Endothelial cell of umbilical vein (primary cell): ENCODE results near the gene TMEM106C. TPM values are rescaled to one million over a fixed set of nuclear protein-coding genes. Genes with fewer than 3 reads are reported as not detected.

Source experiments
- BruUV-seq: library from RNA; stranded (reverse); fragments of 400-500 nt; replicated peaks from 2 replicates; lab custom pipeline; 2021; lab: Mats Ljungman, UMichigan
- CTCF ChIA-PET: fragments of 300-600, 350-600 bp; sonication (Branson Sonifier 250); formaldehyde crosslinking; loops from one replicate; lab custom pipeline; 2021; ENCODE audit warnings: antibody characterized with exemption, inconsistent platforms; lab: Charles Lee
- POLR2A ChIA-PET: fragments of 300-600, 350-600 bp; sonication (Branson Sonifier 250); formaldehyde crosslinking; loops from one replicate; lab custom pipeline; 2021; ENCODE audit warnings: antibody characterized with exemption, inconsistent platforms; lab: Charles Lee
- DNase-seq: peaks from one replicate; pipeline ENCODE4 v3.0.0-alpha.2; 2011; ENCODE audit warnings: low read depth, low spot score
- FAIRE-seq: peaks from 2 replicates; lab custom pipeline; 2011; peaks lifted over from hg19 to GRCh38; lab: Jason Lieb, UNC
- H2AFZ ChIP-seq: 2 replicates; pipeline ENCODE4 v1.6.0; 2012; ENCODE audit warnings: low read depth, low read length, control low read depth, inconsistent platforms
- H3K27ac ChIP-seq: 2 replicates; pipeline ENCODE4 v1.5.1; 2011; ENCODE audit warnings: low read depth, mild to moderate bottlenecking, control low read depth, low read length, moderate library complexity; ENCODE audit not compliant: insufficient read depth
- H3K27me3 ChIP-seq, 2 experiments: 2 replicates each; pipeline versions ENCODE4 v1.6.0 to v1.6.1; 2011; ENCODE audit warnings: low read length in 2 of 2, mixed read lengths in 1 of 2; ENCODE audit not compliant: control insufficient read depth in 2 of 2, insufficient read depth in 2 of 2
- H3K36me3 ChIP-seq, 2 experiments: 2 replicates in 1 of 2; 3 replicates in 1 of 2; pipeline ENCODE4 v1.5.1; 2011; ENCODE audit warnings: low read length in 2 of 2, mild to moderate bottlenecking in 1 of 2, moderate library complexity in 1 of 2; ENCODE audit not compliant: control insufficient read depth in 2 of 2, insufficient read depth in 2 of 2; ENCODE audit errors: extremely low read depth in 1 of 2
- H3K4me1 ChIP-seq: 3 replicates; pipeline ENCODE4 v1.5.1; 2011; ENCODE audit warnings: mild to moderate bottlenecking, low read length; ENCODE audit not compliant: control insufficient read depth, insufficient read depth; ENCODE audit errors: extremely low read depth
- H3K4me2 ChIP-seq: 2 replicates; pipeline ENCODE4 v1.6.1; 2011; ENCODE audit warnings: low read length, control low read depth, mixed read lengths; ENCODE audit not compliant: insufficient read depth
- H3K4me3 ChIP-seq, 3 experiments: fragments of 200-600 bp in 1 of 3; sonication (generic), shearing (Covaris generic) in 1 of 3; replicated peaks in 1 of 3; 2 replicates each; pipeline ENCODE4 v1.5.1; 2011 to 2016; ENCODE audit warnings: control low read depth in 3 of 3, low read length in 3 of 3, mild to moderate bottlenecking in 2 of 3, inconsistent platforms in 1 of 3, low read depth in 1 of 3, moderate library complexity in 1 of 3; ENCODE audit not compliant: insufficient read depth in 1 of 3
- H3K79me2 ChIP-seq: 2 replicates; pipeline ENCODE4 v1.6.0; 2012; ENCODE audit warnings: low read length, inconsistent platforms; ENCODE audit not compliant: control insufficient read depth, insufficient read depth
- H3K9ac ChIP-seq: replicated peaks from 2 replicates; pipeline ENCODE3; 2011; ENCODE audit warnings: low read length, control low read depth; ENCODE audit not compliant: insufficient read depth; ENCODE audit errors: extremely low read depth
- H3K9me1 ChIP-seq: replicated peaks from 3 replicates; pipeline ENCODE4 v1.6.0; 2011; ENCODE audit warnings: mild to moderate bottlenecking, low read length; ENCODE audit not compliant: control insufficient read depth, insufficient read depth; ENCODE audit errors: extremely low read depth
- H3K9me3 ChIP-seq: replicated peaks from 2 replicates; pipeline ENCODE4 v1.5.1; 2012; ENCODE audit warnings: low read length, inconsistent platforms; ENCODE audit not compliant: control insufficient read depth, insufficient read depth
- H4K20me1 ChIP-seq: replicated peaks from 2 replicates; pipeline ENCODE3; 2011; ENCODE audit warnings: mild to moderate bottlenecking, low read length; ENCODE audit not compliant: control insufficient read depth, insufficient read depth; ENCODE audit errors: extremely low read depth
- EZH2 ChIP-seq: IDR thresholded peaks from 2 replicates; pipeline ENCODE4 v1.6.1; 2012; ENCODE audit warnings: borderline replicate concordance, low read depth, mild to moderate bottlenecking, moderate library complexity, low read length, inconsistent platforms; ENCODE audit not compliant: severe bottlenecking
- FOS ChIP-seq: IDR thresholded peaks from 2 replicates; pipeline ENCODE4 v1.6.1; 2011; ENCODE audit warnings: mild to moderate bottlenecking, low read length, moderate library complexity, borderline replicate concordance; ENCODE audit not compliant: insufficient read depth
- GATA2 ChIP-seq: IDR thresholded peaks from 2 replicates; pipeline ENCODE4 v1.7.0; 2011; ENCODE audit warnings: low read depth, mild to moderate bottlenecking, moderate library complexity, mixed read lengths, low read length; ENCODE audit not compliant: insufficient read length, insufficient read depth
- JUN ChIP-seq: IDR thresholded peaks from 2 replicates; pipeline ENCODE4 v1.6.1; 2011; ENCODE audit warnings: borderline replicate concordance, low read depth; ENCODE audit not compliant: insufficient read length, insufficient read depth
- POLR2A ChIP-seq: IDR thresholded peaks from 2 replicates; pipeline ENCODE4 v1.6.1; 2012; ENCODE audit warnings: low read depth, mild to moderate bottlenecking, control low read depth, low read length
- POLR2AphosphoS5 ChIP-seq: IDR thresholded peaks from 2 replicates; pipeline ENCODE4 v1.6.1; 2012; ENCODE audit warnings: low read depth, mild to moderate bottlenecking, control low read depth, low read length, moderate library complexity; ENCODE audit not compliant: insufficient read depth
- dilution Hi-C: fragments of 300-500 bp; cut with MboI; formaldehyde crosslinking; loops from one replicate; pipeline ENCODE4 v1.15.0; 2019; ENCODE audit warnings: low sequenced_read_pairs; ENCODE audit not compliant: extremely low pct_ligation_motif_present
- intact Hi-C: fragments of 100-400 bp; cut with micrococcal nuclease; formaldehyde crosslinking; loops from one replicate; pipeline ENCODE4 v1.10.0; 2022
- polyA plus RNA-seq, 4 experiments: library from polyadenylated mRNA; depleted of rRNA in 3 of 4; stranded (reverse) in 3 of 4; unstranded in 1 of 4; fragments of >200 nt; gene quantifications; 2 replicates each; pipeline versions ENCODE4 v1.2.1 to v1.2.3, GENCODE V29; 2011 to 2012; ENCODE audit warnings: missing spikeins in 1 of 4
- total RNA-seq: library from RNA; stranded (reverse); gene quantifications from 2 replicates; pipeline ENCODE4 v1.2.3, GENCODE V29; 2021
- TF ChIP-seq, protein P1 (sequence below): IDR thresholded peaks from 2 replicates; pipeline ENCODE4 v1.6.1; 2011; ENCODE audit not compliant: insufficient read depth, insufficient read length
- TF ChIP-seq, protein P2 (sequence below), 2 donors: IDR thresholded peaks; 1 replicate in 1 of 2; 2 replicates in 1 of 2; pipeline ENCODE4 v1.5.1; 2011; ENCODE audit warnings: low read length in 2 of 2, mild to moderate bottlenecking in 2 of 2, moderate library complexity in 2 of 2, control low read depth in 1 of 2, inconsistent platforms in 1 of 2, low read depth in 1 of 2; ENCODE audit not compliant: insufficient read depth in 1 of 2; ENCODE audit errors: extremely low read depth in 1 of 2

Gene TMEM106C
- total and polyA plus RNA-seq, 2 donors (not counting 3 experiments of a cell fraction or from before 2014, with no cell fraction given) = 84.4 to 148 TPM

DNA sequence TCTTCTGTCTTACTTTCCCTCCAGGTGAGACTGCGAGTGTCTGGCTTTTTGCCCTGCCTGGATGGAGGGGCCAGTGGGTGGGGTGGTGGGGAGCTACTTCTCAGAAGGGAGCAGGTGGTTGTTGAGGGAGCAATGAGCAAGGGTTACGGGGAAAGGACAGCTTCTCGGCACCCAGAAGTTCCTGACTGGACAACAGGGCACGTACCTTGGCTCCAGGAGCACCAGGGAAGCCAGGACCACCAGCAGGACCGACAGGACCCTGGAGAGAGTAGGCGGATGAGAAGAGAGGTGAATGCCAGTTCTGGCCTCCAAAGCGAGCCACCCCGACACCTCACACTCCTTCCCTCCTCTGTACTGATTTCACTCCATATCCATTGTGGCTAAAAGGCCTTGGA is 25.6 kb downstream of the TMEM106C start:
- dilution Hi-C loops (no loop called here), intact Hi-C loops (no loop called here)
- Histone ChIP-seq H3K4me1 (no peaks in the 10 kb centered on the region), H3K9me1 (no peaks in the 10 kb centered on the region), H2AFZ (no peak overlapping the region), H3K9ac (no peak overlapping the region), H3K4me2 (no peak overlapping the region), H3K4me3 (no peak overlapping the region), H4K20me1 (no peaks in the 10 kb centered on the region), H3K27ac (no peak overlapping the region), H3K36me3 (no peaks in the 10 kb centered on the region), H3K27me3 (peaks cover 0 to 2% of the 10 kb centered on the region in 2 experiments), H3K9me3 (no peaks in the 10 kb centered on the region), H3K79me2 (no peaks in the 10 kb centered on the region)
- no peak for DNase-seq
- ChIA-PET CTCF (no interaction called here), POLR2A (no interaction called here)
- no TSS peak for BruUV-seq
- FAIRE-seq = no peak
- TF ChIP-seq JUN (no peak), EZH2 (no peak), FOS (no peak), POLR2A (no peak), POLR2AphosphoS5 (no peak), GATA2 (no peak)
- TF ChIP-seq, protein P1, sequence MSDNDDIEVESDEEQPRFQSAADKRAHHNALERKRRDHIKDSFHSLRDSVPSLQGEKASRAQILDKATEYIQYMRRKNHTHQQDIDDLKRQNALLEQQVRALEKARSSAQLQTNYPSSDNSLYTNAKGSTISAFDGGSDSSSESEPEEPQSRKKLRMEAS = no peak
- TF ChIP-seq, protein P2, sequence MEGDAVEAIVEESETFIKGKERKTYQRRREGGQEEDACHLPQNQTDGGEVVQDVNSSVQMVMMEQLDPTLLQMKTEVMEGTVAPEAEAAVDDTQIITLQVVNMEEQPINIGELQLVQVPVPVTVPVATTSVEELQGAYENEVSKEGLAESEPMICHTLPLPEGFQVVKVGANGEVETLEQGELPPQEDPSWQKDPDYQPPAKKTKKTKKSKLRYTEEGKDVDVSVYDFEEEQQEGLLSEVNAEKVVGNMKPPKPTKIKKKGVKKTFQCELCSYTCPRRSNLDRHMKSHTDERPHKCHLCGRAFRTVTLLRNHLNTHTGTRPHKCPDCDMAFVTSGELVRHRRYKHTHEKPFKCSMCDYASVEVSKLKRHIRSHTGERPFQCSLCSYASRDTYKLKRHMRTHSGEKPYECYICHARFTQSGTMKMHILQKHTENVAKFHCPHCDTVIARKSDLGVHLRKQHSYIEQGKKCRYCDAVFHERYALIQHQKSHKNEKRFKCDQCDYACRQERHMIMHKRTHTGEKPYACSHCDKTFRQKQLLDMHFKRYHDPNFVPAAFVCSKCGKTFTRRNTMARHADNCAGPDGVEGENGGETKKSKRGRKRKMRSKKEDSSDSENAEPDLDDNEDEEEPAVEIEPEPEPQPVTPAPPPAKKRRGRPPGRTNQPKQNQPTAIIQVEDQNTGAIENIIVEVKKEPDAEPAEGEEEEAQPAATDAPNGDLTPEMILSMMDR (IDR thresholded peaks at IDR 0.05; ENCODE audit: extremely low read depth in 1 of 2, insufficient read depth in 1 of 2, low read depth in 1 of 2, low read length in 2 of 2) = no peak
